Keratinocyte (primary cell): Measurements from ENCODE around the gene TNFSF18. TPM values are rescaled to one million over a fixed set of nuclear protein-coding genes. Genes with fewer than 3 reads are reported as not detected.

Source experiments
- DNase-seq: peaks from one replicate; pipeline ENCODE4 v3.0.0-alpha.2; 2011; ENCODE audit warnings: low read depth, missing footprints, low spot score
- FAIRE-seq: peaks from 2 replicates; lab custom pipeline; 2011; peaks lifted over from hg19 to GRCh38; lab: Jason Lieb, UNC
- H2AFZ ChIP-seq: 2 replicates; pipeline ENCODE4 v1.6.0; 2012; ENCODE audit warnings: low read length, control low read depth, inconsistent platforms; ENCODE audit not compliant: control insufficient read depth
- H3K27ac ChIP-seq: 2 replicates; pipeline ENCODE4 v1.5.1; 2011; ENCODE audit warnings: low read length; ENCODE audit not compliant: control insufficient read depth, insufficient read depth
- H3K27me3 ChIP-seq: 3 replicates; pipeline ENCODE4 v1.6.0; 2011; ENCODE audit warnings: low read length; ENCODE audit not compliant: control insufficient read depth, insufficient read depth; ENCODE audit errors: extremely low read depth
- H3K36me3 ChIP-seq, 2 experiments: 2 replicates in 1 of 2; 3 replicates in 1 of 2; pipeline ENCODE4 v1.5.1; 2011; ENCODE audit warnings: low read length in 2 of 2, mild to moderate bottlenecking in 1 of 2; ENCODE audit not compliant: control insufficient read depth in 2 of 2, insufficient read depth in 2 of 2; ENCODE audit errors: extremely low read depth in 1 of 2
- H3K4me1 ChIP-seq: 3 replicates; pipeline ENCODE4 v1.5.1; 2011; ENCODE audit warnings: low read length; ENCODE audit not compliant: control insufficient read depth, insufficient read depth; ENCODE audit errors: extremely low read depth
- H3K4me2 ChIP-seq: 3 replicates; pipeline ENCODE4 v1.6.0; 2011; ENCODE audit warnings: low read depth, low read length; ENCODE audit not compliant: control insufficient read depth, insufficient read depth; ENCODE audit errors: extremely low read depth
- H3K4me3 ChIP-seq, 3 experiments: fragments of 200-600 bp in 1 of 3; sonication (generic) in 1 of 3; 2 replicates in 2 of 3; 3 replicates in 1 of 3; pipeline ENCODE4 v1.5.1; 2011 to 2016; ENCODE audit warnings: low read length in 3 of 3, mild to moderate bottlenecking in 3 of 3, control low read depth in 2 of 3, inconsistent platforms in 1 of 3, low read depth in 1 of 3, mixed read lengths in 1 of 3, mixed run types in 1 of 3, moderate library complexity in 1 of 3; ENCODE audit not compliant: control insufficient read depth in 2 of 3, insufficient read depth in 2 of 3; ENCODE audit errors: extremely low read depth in 1 of 3
- H3K79me2 ChIP-seq: 2 replicates; pipeline ENCODE4 v1.6.0; 2012; ENCODE audit warnings: low read length; ENCODE audit not compliant: control insufficient read depth, insufficient read depth
- H3K9ac ChIP-seq: 3 replicates; pipeline ENCODE4 v1.6.0; 2011; ENCODE audit warnings: low read length; ENCODE audit not compliant: control insufficient read depth, insufficient read depth; ENCODE audit errors: extremely low read depth
- H3K9me1 ChIP-seq: 3 replicates; pipeline ENCODE4 v1.6.0; 2011; ENCODE audit warnings: low read length; ENCODE audit not compliant: control insufficient read depth, insufficient read depth; ENCODE audit errors: extremely low read depth
- H3K9me3 ChIP-seq: 2 replicates; pipeline ENCODE4 v1.5.1; 2012; ENCODE audit warnings: low read depth, low read length; ENCODE audit not compliant: control insufficient read depth
- H4K20me1 ChIP-seq: 3 replicates; pipeline ENCODE4 v1.6.0; 2011; ENCODE audit warnings: low read length; ENCODE audit not compliant: control insufficient read depth, insufficient read depth; ENCODE audit errors: extremely low read depth
- EZH2 ChIP-seq: IDR thresholded peaks from one replicate; pipeline ENCODE4 v1.6.1; 2012; ENCODE audit warnings: inconsistent platforms, mild to moderate bottlenecking, low read length, moderate library complexity
- dilution Hi-C: fragments of 300-500 bp; cut with MboI; formaldehyde crosslinking; loops from one replicate; pipeline ENCODE4 v1.7.0; 2020; ENCODE audit warnings: low sequenced_read_pairs; ENCODE audit not compliant: extremely low pct_ligation_motif_present
- polyA plus RNA-seq, 5 experiments: library from polyadenylated mRNA; depleted of rRNA in 3 of 5; stranded (reverse) in 3 of 5; stranded (forward) in 1 of 5; unstranded in 1 of 5; fragments of >200 nt; gene quantifications; 1 replicate in 1 of 5; 2 replicates in 3 of 5; 3 replicates in 1 of 5; pipeline versions ENCODE4 v1.2.1 to v1.2.3, GENCODE V29; 2011 to 2012; ENCODE audit warnings: missing spikeins in 2 of 5, low read depth in 1 of 5, low replicate concordance in 1 of 5
- TF ChIP-seq, protein P1 (sequence below), 3 experiments: IDR thresholded peaks in 1 of 3; conservative IDR thresholded peaks in 1 of 3; optimal IDR thresholded peaks in 1 of 3; 2 replicates in 2 of 3; 3 replicates in 1 of 3; pipeline versions ENCODE3 to v1.5.1; 2011; ENCODE audit warnings: low read length in 3 of 3, mild to moderate bottlenecking in 3 of 3, moderate library complexity in 2 of 3, control low read depth in 1 of 3, inconsistent platforms in 1 of 3; ENCODE audit not compliant: insufficient read depth in 2 of 3; ENCODE audit errors: extremely low read depth in 1 of 3

The TNFSF18 gene
- polyA plus RNA-seq, 1 donor (not counting 4 experiments of a cell fraction or from before 2014, with no cell fraction given): 0.69 TPM

GRCh38 chr1:173005196-173005864 is 45.4 kb downstream of the TNFSF18 start:
- H3K9ac ChIP-seq: no peak overlapping the region
- no peaks in the 10 kb centered on the region for H3K9me1 ChIP-seq
- FAIRE-seq: peak; percentile 48
- H4K20me1 ChIP-seq: no peaks in the 10 kb centered on the region
- H3K79me2 ChIP-seq: no peaks in the 10 kb centered on the region
- no peak overlapping the region for H2AFZ ChIP-seq
- H3K27ac ChIP-seq: no peak overlapping the region
- no peak for TF ChIP-seq EZH2
- TF ChIP-seq, protein P1, sequence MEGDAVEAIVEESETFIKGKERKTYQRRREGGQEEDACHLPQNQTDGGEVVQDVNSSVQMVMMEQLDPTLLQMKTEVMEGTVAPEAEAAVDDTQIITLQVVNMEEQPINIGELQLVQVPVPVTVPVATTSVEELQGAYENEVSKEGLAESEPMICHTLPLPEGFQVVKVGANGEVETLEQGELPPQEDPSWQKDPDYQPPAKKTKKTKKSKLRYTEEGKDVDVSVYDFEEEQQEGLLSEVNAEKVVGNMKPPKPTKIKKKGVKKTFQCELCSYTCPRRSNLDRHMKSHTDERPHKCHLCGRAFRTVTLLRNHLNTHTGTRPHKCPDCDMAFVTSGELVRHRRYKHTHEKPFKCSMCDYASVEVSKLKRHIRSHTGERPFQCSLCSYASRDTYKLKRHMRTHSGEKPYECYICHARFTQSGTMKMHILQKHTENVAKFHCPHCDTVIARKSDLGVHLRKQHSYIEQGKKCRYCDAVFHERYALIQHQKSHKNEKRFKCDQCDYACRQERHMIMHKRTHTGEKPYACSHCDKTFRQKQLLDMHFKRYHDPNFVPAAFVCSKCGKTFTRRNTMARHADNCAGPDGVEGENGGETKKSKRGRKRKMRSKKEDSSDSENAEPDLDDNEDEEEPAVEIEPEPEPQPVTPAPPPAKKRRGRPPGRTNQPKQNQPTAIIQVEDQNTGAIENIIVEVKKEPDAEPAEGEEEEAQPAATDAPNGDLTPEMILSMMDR (optimal IDR thresholded peaks at IDR 0.05 in 1 of 3, IDR thresholded peaks at IDR 0.05 in 1 of 3, conservative IDR thresholded peaks at IDR 0.05 in 1 of 3; ENCODE audit: extremely low read depth in 1 of 3, insufficient read depth in 2 of 3, low read length in 3 of 3): peak in 2 of 3 experiments; percentile 9 to 17
- dilution Hi-C loops: no loop called here
- no peak overlapping the region for H3K4me3 ChIP-seq
- no peaks in the 10 kb centered on the region for H3K27me3 ChIP-seq
- DNase-seq: no peak
- H3K4me1 ChIP-seq: peaks cover 7% of the 10 kb centered on the region
- H3K4me2 ChIP-seq: no peak overlapping the region
- H3K36me3 ChIP-seq: no peaks in the 10 kb centered on the region
- H3K9me3 ChIP-seq: no peaks in the 10 kb centered on the region

DNA sequence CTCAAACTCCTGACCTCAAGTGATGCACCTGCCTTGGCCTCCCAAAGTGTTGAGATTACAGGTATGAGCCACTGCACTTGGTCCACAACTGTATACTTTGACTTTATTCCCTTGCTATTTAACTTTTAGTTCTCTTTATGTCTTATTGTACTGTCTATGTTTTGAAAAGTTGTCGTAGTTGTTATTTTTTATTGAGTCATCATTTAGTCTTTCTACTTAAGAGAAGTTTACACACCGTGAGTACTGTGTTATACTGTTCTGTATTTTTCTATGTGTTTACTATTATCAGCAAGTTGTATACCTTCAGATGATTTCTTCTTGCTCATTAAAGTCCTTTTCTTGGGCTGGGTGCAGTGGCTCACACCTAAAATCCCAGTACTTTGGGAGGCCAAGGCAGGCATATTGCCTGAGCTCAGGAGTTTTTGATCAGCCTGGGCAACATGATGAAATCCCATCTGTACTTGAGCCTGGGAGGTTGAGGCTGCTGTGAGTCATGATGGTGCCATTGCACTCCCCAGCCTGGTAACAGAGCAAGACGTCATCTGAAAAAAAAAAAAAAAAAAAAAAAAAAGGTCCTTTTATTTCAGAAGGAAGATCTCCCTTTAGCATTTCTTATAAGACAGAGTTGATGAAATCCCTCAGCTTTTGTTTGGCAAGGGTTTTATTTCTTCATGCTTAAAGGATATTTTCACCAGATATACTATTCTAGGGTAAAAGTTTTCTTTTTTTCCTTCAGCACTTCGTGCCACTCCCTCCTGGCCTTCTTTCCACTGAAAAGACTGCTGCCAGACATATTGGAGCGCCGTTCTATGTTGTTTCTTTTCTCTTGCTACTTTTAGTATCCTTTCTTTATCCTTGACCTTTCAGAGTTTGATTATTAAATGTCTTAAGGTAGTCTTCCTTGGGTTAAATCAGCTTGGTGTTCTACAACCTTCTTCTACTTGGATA is 47.6 kb downstream of the TNFSF18 start:
- dilution Hi-C loops: no loop called here
- Histone ChIP-seq H3K79me2 (no peaks in the 10 kb centered on the region), H2AFZ (peak overlapping the region; percentile 64), H4K20me1 (no peaks in the 10 kb centered on the region), H3K27me3 (no peaks in the 10 kb centered on the region), H3K4me2 (peak overlapping the region; percentile 42), H3K9me3 (no peaks in the 10 kb centered on the region), H3K4me3 (no peak overlapping the region), H3K9ac (no peak overlapping the region), H3K9me1 (no peaks in the 10 kb centered on the region), H3K4me1 (peaks cover 7% of the 10 kb centered on the region), H3K27ac (peak overlapping the region; percentile 71), H3K36me3 (no peaks in the 10 kb centered on the region)
- DNase-seq (peak; percentile 44), FAIRE-seq (peak; percentile 20)
- TF ChIP-seq, protein P1 (optimal IDR thresholded peaks at IDR 0.05 in 1 of 3, IDR thresholded peaks at IDR 0.05 in 1 of 3, conservative IDR thresholded peaks at IDR 0.05 in 1 of 3; ENCODE audit: extremely low read depth in 1 of 3, insufficient read depth in 2 of 3, low read length in 3 of 3): no peak
- no peak for TF ChIP-seq EZH2
